A549 (cell line): ENCODE data around the gene GORASP1. TPM values are rescaled to one million over a fixed set of nuclear protein-coding genes. Genes with fewer than 3 reads are reported as not detected.

Source experiments
- ATAC-seq, 2 experiments: fragments of 200-7000 bp in 1 of 2; fragments of >200 bp in 1 of 2; cut with Nextera tagmentation in 1 of 2; cut with Tn5 transposase in 1 of 2; 3 replicates each; pipeline versions ENCODE4 v1.8.0 to v1.9.1; 2018 to 2020; ENCODE audit warnings: mild to moderate bottlenecking in 1 of 2, moderate library complexity in 1 of 2
- CTCF ChIA-PET: fragments of 300-600 bp; sonication (Branson Sonifier 250); formaldehyde crosslinking; extraction: SDS; loops from one replicate; lab custom pipeline; 2021; ENCODE audit warnings: antibody characterized with exemption, inconsistent platforms; lab: Yijun Ruan, JAX
- POLR2A ChIA-PET: fragments of 350-600 bp; formaldehyde crosslinking; extraction: SDS; loops from one replicate; lab custom pipeline; 2021; ENCODE audit warnings: antibody characterized with exemption, inconsistent platforms; lab: Yijun Ruan, JAX
- DNase-seq, 2 experiments: peaks; one replicate each; pipeline versions ENCODE4 v3.0.0 to v3.0.0-alpha.2; 2011 to 2016; ENCODE audit warnings: low read depth in 1 of 2, low spot score in 1 of 2
- FAIRE-seq: peaks from 2 replicates; lab custom pipeline; 2011; peaks lifted over from hg19 to GRCh38; lab: Jason Lieb, UNC
- H3K27ac ChIP-seq, 2 experiments: fragments of >200 bp; sonication (Bioruptor Twin); formaldehyde crosslinking; 3 replicates each; pipeline ENCODE4 v1.5.1; 2016 to 2017
- H3K4me1 ChIP-seq: fragments of >200 bp; sonication (Bioruptor Twin); formaldehyde crosslinking; 3 replicates; pipeline ENCODE4 v1.6.1; 2016
- H3K4me2 ChIP-seq: fragments of >200 bp; sonication (Bioruptor Twin); formaldehyde crosslinking; 3 replicates; pipeline ENCODE4 v1.6.1; 2016
- H3K4me3 ChIP-seq: fragments of >200 bp; sonication (Bioruptor Twin); formaldehyde crosslinking; 3 replicates; pipeline ENCODE4 v1.5.1; 2016
- H3K9me3 ChIP-seq: fragments of >200 bp; sonication (Bioruptor Twin); formaldehyde crosslinking; 3 replicates; pipeline ENCODE4 v1.6.1; 2016
- CHD2 ChIP-seq: fragments of 150-350 bp; IDR thresholded peaks from 2 replicates; pipeline ENCODE4 v1.6.1; 2014; ENCODE audit warnings: low read length; ENCODE audit not compliant: partially characterized antibody
- HOXA7 ChIP-seq: fragments of 250-450 bp; sonication (Bioruptor Pico); IDR thresholded peaks from 2 replicates; pipeline ENCODE4 v1.5.0; 2020; ENCODE audit warnings: mild to moderate bottlenecking, moderate library complexity
- RFX5 ChIP-seq: fragments of 450-650 bp; IDR thresholded peaks from 2 replicates; pipeline ENCODE4 v1.7.1; 2014; ENCODE audit warnings: antibody characterized with exemption, mild to moderate bottlenecking, moderate library complexity
- RNF2 ChIP-seq: fragments of 200-600 bp; sonication (generic); IDR thresholded peaks from 2 replicates; pipeline ENCODE4 v1.6.1; 2016; ENCODE audit warnings: low read depth, mild to moderate bottlenecking, antibody characterized with exemption, moderate library complexity, borderline replicate concordance
- ZSCAN20 ChIP-seq: fragments of 250-450 bp; sonication (Bioruptor Pico); IDR thresholded peaks from 2 replicates; pipeline ENCODE4 v1.8.0; 2022; ENCODE audit warnings: mild to moderate bottlenecking, moderate library complexity
- polyA plus RNA-seq, 4 experiments: library from polyadenylated mRNA; depleted of rRNA in 3 of 4; stranded (reverse); fragments of >200 nt; fragmentation: RNase III in 1 of 4; extraction: RNeasy Plus Mini Kit Qiagen cat#74134 plus additional on column Dnase treatment in 1 of 4; gene quantifications; 2 replicates in 3 of 4; 3 replicates in 1 of 4; pipeline ENCODE4 v1.2.3, GENCODE V29; 2011 to 2017
- TF ChIP-seq, protein P1 (sequence below): fragments of 150-350 bp; IDR thresholded peaks from 2 replicates; pipeline ENCODE4 v1.6.1; 2014; ENCODE audit warnings: low read depth, mild to moderate bottlenecking, low read length
- TF ChIP-seq, protein P2 (sequence below): IDR thresholded peaks from 2 replicates; pipeline ENCODE4 v1.6.1; 2012

GORASP1 gene
- polyA plus RNA-seq, 2 of the 4 experiments (the other 2 are of a cell fraction) = 30.3 to 32.3 TPM

DNA sequence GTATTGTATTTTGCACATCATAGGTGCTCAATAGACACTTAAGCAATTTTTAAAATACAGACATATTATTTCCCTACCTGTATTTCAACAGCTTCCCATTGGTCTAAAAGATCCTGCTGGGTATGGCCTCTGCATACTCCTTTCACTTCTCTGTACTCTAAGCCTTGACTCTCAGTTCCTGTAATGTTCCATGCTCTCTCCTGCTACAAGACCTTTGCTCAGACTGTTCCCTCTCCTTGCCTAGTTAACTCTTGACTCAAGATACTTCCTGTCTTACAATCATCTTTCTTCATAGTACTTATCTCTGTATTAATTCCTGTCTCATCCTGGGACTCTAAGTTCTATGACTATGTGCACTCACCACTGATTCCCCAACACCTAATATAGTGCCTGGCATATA lies 57.4 kb downstream of the GORASP1 start:
- H3K27ac ChIP-seq = no peak overlapping the region
- TF ChIP-seq RNF2 = no peak
- no peak for TF ChIP-seq CHD2
- TF ChIP-seq, protein P1, sequence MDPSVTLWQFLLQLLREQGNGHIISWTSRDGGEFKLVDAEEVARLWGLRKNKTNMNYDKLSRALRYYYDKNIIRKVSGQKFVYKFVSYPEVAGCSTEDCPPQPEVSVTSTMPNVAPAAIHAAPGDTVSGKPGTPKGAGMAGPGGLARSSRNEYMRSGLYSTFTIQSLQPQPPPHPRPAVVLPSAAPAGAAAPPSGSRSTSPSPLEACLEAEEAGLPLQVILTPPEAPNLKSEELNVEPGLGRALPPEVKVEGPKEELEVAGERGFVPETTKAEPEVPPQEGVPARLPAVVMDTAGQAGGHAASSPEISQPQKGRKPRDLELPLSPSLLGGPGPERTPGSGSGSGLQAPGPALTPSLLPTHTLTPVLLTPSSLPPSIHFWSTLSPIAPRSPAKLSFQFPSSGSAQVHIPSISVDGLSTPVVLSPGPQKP = no peak
- no peak for TF ChIP-seq ZSCAN20 (CRISPR knock-in tag)
- TF ChIP-seq RFX5 = no peak
- TF ChIP-seq HOXA7 (CRISPR knock-in tag) = no peak
- TF ChIP-seq, protein P2, sequence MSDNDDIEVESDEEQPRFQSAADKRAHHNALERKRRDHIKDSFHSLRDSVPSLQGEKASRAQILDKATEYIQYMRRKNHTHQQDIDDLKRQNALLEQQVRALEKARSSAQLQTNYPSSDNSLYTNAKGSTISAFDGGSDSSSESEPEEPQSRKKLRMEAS = no peak
- DNase-seq (no peak), ATAC-seq (no peak), FAIRE-seq (no peak)
- no peak overlapping the region for H3K4me3 ChIP-seq
- H3K4me2 ChIP-seq = no peak overlapping the region
- POLR2A ChIA-PET = no interaction called here
- H3K4me1 ChIP-seq = 0 out of 3 replicates have a peak, but pooled peaks cover 5% of the 10 kb centered on the region
- CTCF ChIA-PET = no interaction called here
- H3K9me3 ChIP-seq = no peaks in the 10 kb centered on the region

Other genes with a start within 250 kb of the GORASP1 start
- gene SCN11A, start 55.7 kb downstream of the GORASP1 start, polyA plus RNA-seq (2011; rRNA removed) = not detected in 2 replicates
- gene SCN11A, start 55.7 kb downstream of the GORASP1 start, polyA plus RNA-seq (2017; fragmentation: RNase III; extraction: RNeasy Plus Mini Kit Qiagen cat#74134 plus additional on column Dnase treatment) = 0.01 TPM in 1 of 3 replicates, not detected in the others
- gene WDR48, start 55.6 kb downstream of the GORASP1 start, polyA plus RNA-seq (2011; rRNA removed) = 39.6 and 41.0 TPM in 2 replicates
- gene WDR48, start 55.6 kb downstream of the GORASP1 start, polyA plus RNA-seq (2017; fragmentation: RNase III; extraction: RNeasy Plus Mini Kit Qiagen cat#74134 plus additional on column Dnase treatment) = 18.8 to 21.0 TPM (median 20.0 TPM) in 3 replicates
- gene TTC21A, start 53 bp upstream of the GORASP1 start, polyA plus RNA-seq (2011; rRNA removed) = 1.4 and 2.0 TPM in 2 replicates
- 1.1 to 1.5 TPM (median 1.1 TPM) in 3 replicates for gene TTC21A, start 53 bp upstream of the GORASP1 start, polyA plus RNA-seq (2017; fragmentation: RNase III; extraction: RNeasy Plus Mini Kit Qiagen cat#74134 plus additional on column Dnase treatment)
- gene CSRNP1, start 46.0 kb upstream of the GORASP1 start, polyA plus RNA-seq (2011; rRNA removed) = 15.5 and 15.6 TPM in 2 replicates
- gene CSRNP1, start 46.0 kb upstream of the GORASP1 start, polyA plus RNA-seq (2017; fragmentation: RNase III; extraction: RNeasy Plus Mini Kit Qiagen cat#74134 plus additional on column Dnase treatment) = 10.7 to 12.9 TPM (median 12.0 TPM) in 3 replicates
- not detected in 2 replicates for gene XIRP1, start 85.0 kb upstream of the GORASP1 start, polyA plus RNA-seq (2011; rRNA removed)
- not detected in 3 replicates for gene XIRP1, start 85.0 kb upstream of the GORASP1 start, polyA plus RNA-seq (2017; fragmentation: RNase III; extraction: RNeasy Plus Mini Kit Qiagen cat#74134 plus additional on column Dnase treatment)
- 0.14 and 0.21 TPM in 2 replicates for gene CX3CR1, start 172.4 kb upstream of the GORASP1 start, polyA plus RNA-seq (2011; rRNA removed)
- gene CX3CR1, start 172.4 kb upstream of the GORASP1 start, polyA plus RNA-seq (2017; fragmentation: RNase III; extraction: RNeasy Plus Mini Kit Qiagen cat#74134 plus additional on column Dnase treatment) = 0.04 to 0.07 TPM (median 0.06 TPM) in 3 replicates
- gene CCR8, start 222.1 kb upstream of the GORASP1 start, polyA plus RNA-seq (2011; rRNA removed) = not detected in 2 replicates
- gene CCR8, start 222.1 kb upstream of the GORASP1 start, polyA plus RNA-seq (2017; fragmentation: RNase III; extraction: RNeasy Plus Mini Kit Qiagen cat#74134 plus additional on column Dnase treatment) = not detected in 3 replicates